Stimulated activated CD8-positive, alpha-beta memory T cell treated with anti-CD3 and anti-CD28 coated beads, Interleukin-12 subunit alpha, Interleukin-12 subunit beta, amount 100 ng/mL, for 1 hour (primary cell): ENCODE results near the gene FEM1A.
A peak's percentile ranks its signal among the peaks of the same experiment; 100 is the strongest.
"Not testable (repeated sequence)": the region's sequence is repeated elsewhere in the genome, so short reads cannot be mapped to it uniquely, and the experiment has no call there.

Experiments used
- DNase-seq: peaks from one replicate; pipeline ENCODE4 v3.0.0-alpha.2; 2020; ENCODE audit warnings: low read depth

FEM1A gene

DNA sequence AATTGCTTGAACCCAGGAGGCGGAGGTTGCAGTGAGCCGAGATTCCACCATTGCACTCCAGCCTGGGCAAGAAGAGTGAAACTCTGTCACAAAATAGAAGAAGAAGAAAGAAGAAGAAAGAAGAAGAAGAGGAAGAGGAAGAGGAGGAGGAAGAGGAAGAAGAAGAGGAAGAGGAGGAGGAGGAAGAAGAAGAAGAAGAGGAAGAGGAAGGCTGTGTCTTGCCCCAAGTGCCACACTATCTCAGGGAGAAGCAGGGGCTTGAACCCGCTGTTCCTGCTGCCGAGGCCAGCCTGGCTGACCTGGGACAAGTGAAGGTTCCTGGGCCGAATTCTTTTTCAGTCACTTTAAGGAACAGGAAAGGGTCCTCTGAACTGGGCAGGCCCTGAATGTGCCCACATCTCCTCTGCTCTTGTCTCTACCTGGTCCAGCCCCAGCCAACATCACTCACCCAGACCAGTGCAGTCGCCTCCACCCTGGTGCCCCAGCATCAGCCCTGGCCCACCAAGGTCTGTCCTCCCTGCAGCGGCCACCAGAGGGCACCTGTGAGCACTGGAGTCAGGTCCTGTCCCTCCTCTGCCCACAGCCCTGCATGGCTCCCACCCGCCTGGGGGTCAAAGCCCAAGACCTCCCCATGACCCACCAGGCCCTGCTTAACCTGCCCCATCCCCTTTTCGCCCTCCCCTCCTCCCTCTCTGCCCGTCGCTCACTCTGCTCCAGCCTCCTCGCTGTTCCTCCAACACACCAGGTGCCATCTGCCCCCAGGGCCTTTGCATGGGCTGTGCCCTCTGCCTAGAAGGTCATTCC, 20.0 kb downstream of the FEM1A start:
- DNase-seq: peak; percentile 85

DNA sequence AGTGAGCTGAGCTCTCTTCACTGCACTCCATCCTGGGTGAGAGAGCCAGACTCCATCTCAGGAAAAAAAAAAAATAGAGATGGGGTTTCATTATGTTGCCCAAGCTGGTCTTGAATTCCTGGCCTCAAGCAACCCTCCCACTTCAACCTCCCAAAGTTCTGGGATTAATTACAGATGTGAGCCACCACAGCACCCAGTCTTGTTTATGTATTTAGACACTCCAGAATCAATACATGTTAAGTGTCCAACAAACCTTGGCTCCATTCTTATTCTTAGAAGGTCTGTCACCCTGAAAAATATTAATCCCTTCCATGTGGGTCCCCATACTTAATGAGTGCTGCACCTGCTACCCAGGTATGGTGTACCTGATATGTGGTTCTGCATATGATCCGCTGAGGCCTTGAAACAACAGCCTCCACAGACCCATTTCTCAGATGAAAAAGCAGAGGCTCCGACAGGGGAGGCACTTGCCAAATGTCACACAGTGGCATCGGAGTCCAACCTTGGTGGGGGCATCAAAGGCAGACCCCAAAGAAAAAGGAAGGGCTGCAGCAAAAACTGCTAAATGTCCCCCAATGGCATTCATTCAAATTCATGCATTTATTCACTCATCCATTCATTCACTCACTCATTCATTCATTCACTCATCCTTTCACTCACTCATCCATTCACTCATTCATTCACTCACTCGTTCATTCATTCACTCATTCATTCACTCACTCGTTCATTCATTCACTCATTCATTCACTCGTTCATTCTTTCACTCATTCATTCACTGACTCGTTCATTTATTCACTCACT, 23.3 kb downstream of the FEM1A start:
- no peak for DNase-seq

DNA sequence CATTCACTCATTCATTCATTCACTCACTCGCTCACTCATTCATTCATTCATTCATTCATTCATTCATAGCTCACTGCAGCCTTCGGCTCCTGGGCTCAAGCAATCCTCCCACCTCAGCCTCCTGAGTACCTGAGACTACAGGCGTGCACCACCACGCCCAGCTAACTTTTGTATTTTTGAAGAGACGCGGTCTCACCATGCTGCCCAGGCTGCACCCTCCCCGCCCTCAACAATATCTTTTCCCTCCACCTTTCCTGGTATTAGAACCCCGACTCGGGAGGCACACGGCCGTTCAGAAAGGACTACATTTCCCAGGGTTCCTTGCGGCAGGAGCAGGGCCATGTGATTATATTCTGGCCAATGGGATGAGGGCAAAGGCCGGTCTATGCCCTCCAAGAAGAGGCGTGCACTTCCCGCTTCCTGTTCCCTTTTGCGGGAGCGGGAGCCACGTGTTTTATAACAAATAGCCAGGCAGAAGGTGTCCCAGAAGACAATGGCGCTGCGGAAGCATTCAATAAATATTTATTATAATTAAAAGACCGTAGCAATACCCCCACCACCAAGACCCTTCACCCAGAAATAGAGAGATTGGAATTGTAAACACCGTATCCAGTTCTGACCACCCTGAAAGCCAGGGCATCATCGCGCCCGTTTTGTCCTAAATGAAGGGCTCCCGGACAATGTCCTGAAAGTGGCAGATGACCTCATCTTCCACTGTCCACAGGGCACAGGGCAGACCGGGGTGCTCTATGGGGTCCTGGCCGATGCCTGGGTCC, 24.1 kb downstream of the FEM1A start:
- DNase-seq: peak; percentile 55

DNA sequence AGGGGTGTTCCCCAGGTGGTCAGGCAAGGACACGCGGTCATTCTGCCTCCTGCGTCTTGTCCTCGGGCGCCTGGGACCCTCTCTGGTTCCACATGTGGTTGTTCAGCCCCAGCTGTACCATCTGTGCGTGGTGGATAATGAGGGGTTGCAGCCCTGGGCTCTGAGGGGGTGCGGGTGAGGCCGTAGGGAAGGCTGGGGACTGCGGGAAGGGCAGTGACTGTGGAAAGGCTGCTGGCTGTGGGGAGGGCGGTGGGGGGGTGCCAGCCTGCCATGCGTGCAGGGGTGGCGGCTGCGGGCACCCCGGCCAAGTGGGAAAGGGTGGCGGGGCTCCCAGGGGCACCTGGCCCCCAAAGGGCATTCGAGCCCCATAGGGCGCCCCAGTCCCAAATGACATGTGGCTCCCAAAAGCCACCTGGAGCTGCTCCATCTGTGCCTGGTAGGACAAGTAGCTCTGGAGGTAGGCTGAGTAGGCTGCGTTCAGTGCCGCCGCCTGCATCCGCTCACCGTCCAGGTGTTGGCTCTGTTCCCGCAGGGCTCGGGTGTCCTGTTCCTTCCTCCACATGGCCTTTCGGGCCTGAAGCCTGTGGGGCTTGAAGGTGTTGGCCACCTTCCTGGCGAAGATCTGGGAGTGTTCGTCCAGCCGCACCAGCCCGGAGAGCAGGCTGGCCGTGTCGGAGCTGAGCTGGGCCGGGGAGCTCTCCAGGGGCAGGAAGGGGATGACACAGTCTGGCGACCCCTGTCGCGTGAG, 24.8 kb downstream of the FEM1A start:
- no peak for DNase-seq

DNA sequence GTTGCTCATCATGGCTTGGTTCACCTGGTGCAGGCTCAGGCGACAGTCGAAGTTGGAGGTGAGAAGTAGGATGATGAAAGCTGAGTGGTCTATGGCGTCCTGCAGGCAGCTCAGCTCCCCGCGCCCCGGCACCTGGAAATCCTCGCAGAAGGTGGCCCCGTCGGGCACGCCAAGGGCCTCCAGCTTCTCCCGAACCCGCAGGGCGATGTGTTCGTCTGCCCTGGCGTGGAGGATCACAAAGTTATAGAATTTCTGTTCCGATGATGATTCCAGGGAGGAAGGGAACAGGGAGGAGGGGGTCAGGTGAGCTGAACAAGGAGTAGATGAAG, 25.4 kb downstream of the FEM1A start:
- DNase-seq: no peak

DNA sequence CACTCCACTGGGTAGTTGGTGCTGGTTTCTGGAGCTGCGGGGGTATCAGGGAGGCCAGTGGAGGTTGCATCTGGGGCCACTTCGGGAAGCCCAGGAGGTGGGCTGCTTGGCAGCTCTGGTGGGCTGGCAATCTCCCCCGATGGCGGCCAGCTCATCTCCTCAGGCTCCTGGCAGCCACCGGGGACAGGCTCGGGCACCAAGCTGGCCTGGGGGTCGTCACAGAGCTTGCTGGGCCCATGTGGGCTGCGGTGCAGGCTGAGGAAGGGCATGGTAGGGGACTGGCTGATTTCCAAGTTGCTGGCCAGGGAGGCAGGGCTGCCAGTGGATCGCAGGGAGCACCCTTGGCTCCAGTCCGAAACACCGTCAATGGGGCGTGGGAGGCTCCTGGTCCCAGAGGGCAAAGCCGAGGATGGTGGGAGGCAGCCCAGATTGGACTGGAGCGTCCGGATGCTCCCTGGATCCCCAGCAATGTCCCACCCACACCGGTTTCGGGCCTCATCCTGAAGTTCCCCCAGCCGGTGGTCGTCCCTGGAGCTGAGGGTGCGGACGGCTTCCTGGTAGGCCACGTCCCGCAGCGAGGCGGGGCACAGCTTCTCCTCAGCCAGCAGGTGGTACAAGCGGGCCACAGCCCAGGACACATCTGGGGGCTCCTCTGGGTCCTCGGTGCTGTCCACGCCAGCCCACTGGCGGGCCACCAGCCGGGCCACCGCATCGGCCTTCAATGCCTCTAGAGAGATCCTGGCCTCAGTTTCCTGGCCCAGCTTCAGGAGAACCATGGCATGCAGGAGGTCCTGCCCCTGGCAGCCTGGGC, 26.1 kb downstream of the FEM1A start:
- DNase-seq: no peak

DNA sequence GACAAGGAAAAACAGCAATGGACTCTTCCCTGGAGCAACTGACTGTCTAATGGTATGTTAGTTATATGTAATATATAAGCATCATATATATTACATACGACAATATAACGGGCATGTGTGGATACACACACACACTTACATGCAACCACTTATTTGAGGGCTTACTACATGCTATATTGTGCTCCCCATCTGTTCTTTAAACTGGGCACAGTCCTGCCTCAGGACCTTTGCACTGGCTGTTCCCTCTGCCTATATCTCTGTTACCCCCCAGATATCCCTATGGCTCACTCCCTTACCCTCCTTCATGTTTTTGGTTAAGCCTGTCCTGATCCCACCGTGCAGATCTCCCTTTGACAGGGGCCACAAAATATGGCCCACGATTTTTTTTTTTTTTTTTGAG, 29.7 kb downstream of the FEM1A start:
- DNase-seq: no peak

DNA sequence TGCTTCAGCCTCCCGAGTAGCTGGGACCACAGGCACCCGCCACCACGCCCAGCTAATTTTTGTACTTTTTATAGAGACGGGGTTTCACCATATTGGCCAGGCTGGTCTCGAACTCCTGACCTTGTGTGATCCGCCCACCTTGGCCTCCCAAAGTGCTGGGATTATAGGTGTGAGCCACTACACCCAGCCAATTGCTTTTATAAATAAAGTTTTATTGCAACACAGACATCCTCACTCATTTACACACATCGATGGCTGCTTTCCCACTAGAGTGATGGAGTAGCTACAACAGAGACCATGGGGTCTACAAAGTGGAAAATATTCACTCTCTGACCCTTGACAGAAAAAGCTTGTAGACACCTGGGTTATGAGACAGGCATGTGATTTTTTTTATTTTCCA, 30.8 kb downstream of the FEM1A start:
- DNase-seq: not testable (repeated sequence)

DNA sequence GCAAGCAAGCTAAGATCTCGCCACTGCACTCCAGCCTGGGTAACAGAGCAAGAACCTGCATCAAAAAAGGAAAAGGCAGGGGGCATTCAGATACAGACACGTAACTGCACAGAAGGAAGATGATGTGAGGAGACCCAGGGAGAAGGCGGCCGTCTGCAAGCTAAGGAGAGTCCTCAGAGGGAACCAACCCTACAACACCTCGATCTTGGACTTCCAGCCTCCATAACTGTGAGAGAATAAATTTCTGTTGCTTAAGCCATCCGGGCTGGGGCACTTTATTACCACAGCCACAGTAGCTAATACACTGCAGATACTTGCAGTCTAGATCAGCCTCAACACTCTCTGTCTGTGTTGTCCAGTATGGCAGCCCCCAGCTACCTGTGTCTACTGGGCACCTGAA, 32.0 kb downstream of the FEM1A start:
- DNase-seq: no peak

DNA sequence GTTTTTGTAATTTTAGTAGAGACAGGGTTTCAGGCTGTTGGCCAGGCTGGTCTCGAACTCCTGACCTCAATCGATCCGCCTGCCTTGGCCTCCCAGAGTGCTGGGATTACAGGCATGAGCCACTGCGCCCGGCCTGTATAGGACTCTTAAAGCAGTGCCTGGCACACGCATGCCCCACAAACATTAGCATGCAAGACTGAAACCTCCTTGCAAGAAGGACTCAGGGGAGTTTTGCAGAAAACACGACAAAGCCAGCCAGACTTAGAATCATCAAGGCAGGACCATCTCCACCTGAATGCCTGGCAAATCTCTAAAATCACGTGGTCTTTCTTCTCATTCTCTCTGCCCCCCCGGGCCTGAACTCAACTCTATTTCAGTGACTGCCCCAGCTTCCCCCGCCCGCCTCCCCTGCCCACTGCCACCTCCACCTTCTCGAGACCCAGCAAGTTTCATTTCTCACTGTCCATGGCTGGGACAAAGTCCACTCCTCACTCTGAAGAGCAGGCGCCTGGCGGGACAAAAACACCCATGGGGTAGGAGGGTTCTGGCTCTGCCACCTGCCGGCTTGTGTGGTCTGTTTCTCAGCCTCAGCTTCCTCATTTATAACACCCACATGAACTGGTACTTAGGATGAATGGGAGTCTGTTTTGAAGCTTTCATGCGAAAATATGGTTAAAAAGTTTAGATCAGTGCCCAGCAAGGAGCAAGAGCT, 37.6 kb downstream of the FEM1A start:
- no peak for DNase-seq

DNA sequence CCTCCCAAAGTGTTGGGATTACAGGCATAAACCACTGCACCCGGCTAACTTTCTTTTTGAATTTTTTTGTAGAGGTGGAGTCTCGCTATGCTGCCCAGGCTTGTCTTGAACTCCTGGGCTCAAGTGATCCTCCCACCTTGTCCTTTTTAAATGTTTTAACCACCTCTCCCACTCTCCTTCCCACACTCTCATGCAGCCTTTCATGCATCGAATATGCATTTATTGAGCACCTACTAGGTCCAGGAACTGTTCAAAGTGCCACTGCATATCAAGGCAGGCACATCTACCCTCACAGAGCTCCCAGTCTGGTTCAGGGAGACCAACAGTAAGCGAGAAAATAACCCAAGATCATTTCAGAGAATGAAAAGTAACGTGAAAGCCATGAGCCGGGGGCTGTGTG, 38.8 kb downstream of the FEM1A start:
- no peak for DNase-seq

DNA sequence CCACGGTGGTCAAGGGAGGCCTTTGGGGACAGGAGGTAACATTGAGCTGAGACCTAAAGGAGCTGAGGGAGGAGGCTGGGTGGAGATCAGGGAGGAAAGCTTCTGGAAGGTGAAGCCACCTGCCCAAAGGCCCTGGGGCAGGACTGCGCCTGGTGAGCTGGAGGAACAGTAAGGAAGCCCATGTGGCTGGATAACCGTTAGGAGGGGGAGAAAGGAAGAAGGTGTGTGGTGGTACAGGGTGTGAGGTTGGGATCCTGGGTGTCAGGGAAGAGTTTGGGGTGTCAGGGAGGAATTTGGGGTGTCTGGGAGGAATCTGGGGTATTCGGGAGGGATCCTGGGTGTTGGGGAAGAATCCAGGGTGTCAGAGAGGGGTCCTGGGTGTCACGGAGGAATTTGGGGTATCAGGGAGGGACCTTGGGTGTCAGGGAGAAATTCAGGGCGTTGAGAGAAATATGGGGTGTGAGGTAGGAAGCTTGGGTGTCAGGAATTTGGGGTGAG, 39.3 kb downstream of the FEM1A start:
- no peak for DNase-seq

DNA sequence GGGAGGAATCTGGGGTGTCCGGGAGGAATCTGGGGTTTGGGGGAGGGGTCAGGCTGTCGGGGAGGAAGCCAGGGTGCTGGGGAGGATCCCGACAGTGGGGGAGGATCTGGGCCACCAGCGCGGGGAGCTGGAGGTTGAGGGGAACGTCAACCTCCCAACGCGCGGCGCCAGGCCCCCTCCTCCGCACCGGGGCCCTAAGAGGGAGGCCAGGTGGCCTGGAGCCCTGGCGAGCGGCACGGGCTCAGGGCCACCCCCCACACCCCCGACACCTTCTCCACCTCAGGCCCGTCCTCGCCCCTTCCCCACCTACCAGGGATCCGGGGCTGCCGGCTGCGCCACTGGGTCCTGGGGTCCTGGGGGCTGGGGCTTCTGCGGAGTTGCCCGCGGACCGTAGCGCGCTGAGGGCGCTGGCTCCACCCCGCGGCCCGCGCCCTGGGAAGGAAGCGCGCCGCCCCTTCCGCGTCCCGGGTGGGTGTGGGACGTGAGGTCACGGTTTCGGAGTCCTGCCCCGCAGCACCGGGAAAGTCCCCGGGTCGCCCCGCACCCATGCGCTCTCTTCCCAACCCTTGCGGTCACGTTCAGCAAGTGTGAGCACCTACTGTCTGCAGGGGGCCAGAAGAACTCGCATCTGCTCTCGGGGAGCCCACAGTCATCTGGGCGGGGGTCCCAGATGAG, 39.9 kb downstream of the FEM1A start, which contains the start of gene TICAM1:
TSS of gene TICAM1 (minus strand) at position 409 of the 675 bp plus-strand sequence. CDS start 13,335 bp downstream, outside the sequence.
- DNase-seq: peak; percentile 58

DNA sequence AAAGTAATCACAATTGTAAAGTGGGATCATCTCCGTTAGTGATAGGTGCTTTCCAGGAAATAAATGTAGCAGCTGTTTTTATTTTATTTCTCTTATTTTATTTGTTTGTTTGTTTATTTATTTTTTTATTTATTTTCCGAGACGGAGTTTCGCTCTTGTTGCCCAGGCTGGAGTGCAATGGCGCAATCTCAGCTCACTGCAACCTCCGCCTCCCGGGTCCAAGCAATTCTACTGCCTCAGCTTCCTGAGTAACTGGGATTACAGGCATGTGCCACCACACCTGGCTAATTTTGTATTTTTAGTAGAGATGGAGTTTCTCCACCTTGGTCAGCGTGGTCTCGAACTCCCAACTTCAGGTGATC, 40.4 kb downstream of the FEM1A start:
- DNase-seq: not testable (repeated sequence)

DNA sequence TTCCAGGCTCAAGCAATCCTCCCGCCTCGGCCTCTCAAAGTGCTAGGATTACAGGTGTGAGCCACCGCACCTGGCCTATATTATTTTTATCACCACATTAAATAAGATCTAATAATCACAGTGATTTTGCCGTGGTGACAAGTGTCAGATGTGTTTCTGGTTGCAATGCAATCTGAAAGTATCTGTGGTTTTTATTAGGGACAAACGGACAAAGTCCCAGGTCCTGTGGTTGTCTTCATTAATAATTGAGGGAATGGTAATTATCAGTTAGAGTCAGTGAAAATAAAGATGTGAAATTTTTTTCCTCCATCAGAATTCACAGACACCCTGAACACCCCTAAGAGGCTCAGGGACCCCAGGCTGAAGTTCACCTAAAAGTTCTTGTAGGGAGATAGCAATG, 41.2 kb downstream of the FEM1A start:
- no peak for DNase-seq

DNA sequence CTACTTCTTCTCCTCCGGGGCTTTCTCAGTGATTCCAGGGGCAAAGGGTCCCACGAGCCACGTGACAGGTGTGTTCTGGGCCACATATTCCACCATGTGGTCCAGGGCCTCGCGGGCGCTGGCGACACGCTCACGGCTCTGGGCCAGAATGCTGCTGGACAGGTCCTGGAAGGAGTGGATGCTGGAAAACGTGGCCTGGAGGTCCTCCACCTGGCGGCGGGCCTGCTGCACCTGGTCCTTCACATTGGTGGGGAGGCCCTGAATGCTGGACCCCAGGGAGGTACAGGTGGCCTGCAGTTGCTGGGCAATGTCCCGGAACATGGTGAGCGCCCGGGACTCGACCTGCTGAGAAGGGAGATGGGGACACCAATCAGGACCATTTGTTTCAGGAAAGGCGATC, 47.7 kb downstream of the FEM1A start:
- DNase-seq: no peak

DNA sequence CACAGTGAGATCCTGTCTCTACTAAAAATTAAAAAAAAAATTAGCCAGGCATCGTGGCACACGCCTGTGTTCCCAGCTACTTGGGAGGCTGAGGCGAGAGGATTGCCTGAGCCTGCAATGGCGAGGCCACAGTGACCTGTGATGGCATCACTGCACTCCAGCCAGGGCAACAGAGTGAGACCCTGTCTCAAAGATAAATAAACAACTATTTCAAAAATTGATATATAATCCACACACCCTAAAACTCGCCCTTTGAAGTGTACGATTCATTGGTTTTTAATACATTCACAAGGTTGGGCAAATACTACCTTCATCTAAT, 52.1 kb downstream of the FEM1A start:
- DNase-seq: no peak

DNA sequence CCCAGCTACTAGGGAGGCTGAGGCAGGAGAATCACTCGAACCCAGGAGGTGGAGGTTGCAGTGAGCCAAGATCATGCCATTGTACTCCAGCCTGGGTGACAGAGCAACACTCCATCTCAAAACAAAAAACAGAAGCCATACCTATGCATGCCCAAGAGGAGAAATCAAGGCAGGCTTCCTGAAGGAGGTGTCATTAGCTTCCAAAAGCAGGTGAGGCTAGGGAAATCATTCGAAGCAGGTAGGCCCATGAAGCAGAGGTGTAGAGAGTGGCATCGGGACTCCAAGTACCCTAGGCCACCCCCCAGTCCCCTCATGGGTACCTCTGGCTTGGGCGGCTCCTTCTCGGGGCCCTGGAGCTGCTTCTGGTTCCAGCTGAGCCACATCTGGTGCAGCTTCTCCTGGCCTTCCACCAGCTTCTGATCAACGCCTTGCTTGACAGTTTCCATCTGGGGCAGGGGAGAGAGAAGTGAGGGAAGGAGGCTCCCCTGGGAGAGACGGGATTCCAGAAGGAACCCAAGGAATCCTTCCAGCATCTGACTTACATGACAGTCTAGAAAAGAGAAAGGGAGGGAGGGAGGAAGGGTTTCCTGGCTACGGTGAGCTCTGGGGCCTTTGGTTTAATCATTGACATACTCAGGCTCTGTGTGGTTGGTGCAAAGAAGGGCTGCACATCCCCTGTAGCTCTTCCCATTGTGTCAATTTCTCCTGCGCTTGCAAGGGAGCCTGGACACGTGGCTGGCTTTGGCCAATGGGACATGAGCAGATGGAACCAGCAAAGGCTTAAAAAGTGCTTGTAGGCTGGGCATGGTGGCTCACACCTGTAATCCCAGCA, 53.0 kb downstream of the FEM1A start:
- no peak for DNase-seq

DNA sequence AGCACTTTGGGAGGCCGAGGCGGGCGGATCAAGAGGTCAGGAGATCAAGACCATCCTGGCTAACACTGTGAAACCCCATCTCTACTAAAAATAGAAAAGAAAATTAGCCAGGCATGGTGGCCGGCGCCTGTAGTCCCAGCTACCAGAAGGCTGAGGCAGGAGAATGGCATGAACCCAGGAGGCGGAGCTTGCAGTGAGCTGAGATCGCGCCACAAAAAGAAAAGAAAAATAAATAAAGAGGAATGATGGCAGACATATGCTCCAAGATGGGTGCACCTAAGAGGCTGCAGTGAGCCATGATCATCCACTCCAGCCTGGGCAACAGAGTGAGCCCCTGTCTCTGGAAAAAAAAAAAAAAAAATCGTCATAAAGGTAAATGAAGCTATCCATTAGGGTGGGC, 54.4 kb downstream of the FEM1A start:
- DNase-seq: not testable (repeated sequence)
